ENCODE results near the gene GPR37.

Gene GPR37

DNA sequence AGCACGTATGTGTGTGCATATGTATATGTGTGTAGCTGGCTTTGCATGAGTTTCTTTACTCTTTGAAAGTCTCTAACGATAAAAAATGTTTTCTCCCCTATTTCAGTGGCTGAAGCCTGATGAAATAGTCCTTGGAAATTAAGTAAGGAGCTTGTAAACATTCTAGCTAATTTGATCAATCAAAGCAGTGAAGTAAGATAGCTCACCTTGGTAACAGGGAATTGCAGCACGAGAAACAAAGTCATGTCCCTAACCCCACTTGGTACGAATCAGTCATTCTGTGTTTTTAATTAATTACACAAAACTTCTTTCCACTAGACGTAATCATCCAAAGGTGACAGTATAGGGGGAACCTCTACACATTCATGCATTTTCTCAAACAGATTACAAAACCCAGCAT is 41.5 kb downstream of the GPR37 start:
- DNase-seq = no peak

DNA sequence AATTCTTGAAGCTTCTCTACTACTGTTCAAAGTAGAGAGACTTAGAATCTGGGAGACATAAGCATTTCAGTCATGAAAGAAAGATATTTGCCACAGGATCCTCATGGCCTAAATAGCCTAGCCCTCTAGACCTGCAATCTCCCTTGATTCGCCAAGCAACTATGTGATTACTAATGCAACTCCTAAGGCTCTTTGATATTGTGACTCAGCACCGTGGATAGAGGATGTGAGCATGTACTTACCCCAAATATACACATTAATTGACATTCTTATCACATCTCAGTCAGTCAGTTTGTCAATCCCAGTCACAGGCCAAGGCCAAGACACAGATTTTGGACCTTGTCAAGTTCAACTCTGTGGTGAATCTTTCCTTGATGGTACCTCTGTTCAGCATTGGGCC is 42.6 kb downstream of the GPR37 start:
- no peak for DNase-seq

DNA sequence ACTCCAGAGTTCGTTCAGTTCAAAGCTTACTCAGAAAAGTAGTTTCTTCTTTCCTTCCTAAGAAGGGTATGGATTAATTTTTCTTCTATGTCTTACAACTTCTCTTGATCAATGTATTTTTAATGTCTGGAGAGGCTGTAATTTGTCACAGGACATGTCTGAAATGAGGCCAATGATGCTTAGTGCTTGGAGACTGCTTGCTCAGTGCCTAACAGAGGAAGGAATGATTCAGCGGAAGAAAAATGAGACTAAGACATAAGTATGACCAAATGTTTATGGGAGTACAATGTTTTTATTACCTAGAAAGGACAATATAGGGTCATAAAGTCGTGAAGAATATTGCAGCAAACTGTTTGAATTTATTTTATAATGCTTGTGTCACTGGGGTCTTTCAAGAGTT is 43.3 kb downstream of the GPR37 start:
- no peak for DNase-seq

DNA sequence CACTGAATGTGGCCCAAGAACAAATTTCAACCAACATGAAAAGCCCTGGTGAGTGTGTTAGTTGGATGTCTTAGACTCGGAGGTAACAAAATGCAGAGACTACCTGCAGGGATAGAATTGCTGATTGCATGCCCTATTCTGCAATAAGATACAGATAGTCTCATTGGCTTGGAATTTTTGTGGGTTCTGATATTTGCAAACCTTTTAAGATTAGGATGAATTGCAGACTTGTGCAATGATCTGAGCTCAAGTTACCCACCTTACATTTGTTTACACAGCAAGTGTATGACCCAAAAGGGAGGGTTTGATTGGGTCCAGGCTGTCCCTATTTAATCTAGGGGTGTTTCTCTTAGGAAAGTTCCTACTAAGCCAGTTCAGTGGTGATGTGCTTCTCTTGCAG is 45.4 kb downstream of the GPR37 start:
- no peak for DNase-seq

DNA sequence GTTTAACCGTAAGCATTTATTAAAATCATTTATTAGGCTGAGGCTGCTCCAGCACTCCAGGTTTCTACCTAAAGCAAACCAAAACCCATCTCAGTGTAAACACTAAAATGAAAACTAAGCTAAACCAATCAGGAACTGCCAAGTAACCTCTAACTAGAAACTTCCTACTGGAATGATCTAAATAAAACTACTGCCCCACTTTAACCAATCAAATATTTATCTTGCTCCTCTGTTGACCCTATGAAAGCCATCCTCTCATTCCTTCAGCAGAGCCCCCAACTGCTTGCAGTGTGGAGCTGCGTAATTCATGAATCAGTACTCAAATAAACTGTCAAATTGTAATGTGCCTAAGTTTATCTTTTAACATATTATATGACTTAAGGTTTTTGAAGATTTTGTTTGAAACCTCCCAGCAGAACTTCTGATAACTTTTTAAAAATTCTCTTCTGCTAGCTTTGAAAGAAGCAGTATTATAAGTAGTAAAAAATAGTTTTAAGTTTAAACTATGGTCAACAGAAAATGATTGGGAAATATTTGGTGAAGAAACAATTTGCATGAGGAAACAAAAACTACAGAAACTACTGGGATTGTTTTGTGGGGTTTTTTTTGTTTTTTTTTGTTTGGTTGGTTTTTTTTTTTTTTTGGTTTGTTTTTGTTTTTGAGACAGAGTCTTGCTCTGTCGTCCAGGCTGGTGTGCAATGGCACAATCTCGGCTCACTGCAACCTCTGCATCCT is 47.4 kb downstream of the GPR37 start:
- no peak for DNase-seq

DNA sequence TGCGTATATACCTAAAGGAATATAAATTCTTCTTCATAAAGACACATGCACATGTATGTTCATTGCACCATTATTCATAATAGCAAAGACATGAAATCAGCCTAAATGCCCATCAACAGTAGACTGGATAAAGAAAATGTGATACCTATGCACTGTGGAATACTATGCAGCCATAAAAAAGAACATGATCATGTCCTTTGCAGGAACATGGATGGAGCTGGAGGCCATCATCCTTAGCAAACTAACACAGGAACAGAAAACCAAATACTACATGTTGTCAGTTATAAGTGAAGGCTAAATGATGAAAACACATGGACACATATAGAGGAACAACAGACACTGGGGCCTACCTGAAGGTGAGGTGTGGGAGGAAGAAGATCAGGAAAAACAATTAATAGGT is 48.7 kb downstream of the GPR37 start:
- no peak for DNase-seq

DNA sequence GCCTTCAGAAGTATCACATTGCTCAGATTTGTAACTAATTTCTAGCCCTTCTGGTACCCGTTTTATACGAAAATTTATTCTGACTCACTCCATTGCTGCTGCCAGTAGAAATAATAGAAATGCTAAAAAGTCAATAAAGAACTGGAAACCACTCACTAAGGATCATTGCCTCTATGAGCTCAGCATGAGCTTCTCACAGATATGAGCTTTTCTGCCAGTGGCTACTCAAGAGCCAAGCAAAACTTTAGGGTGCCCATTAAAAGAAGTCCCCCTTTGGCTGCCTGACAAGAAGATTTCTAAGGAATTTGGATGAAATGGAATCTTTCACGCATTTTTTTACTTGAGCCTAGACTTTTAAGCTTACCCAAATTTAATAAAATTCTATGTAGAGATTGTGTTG is 52.5 kb downstream of the GPR37 start:
- no peak for DNase-seq

DNA sequence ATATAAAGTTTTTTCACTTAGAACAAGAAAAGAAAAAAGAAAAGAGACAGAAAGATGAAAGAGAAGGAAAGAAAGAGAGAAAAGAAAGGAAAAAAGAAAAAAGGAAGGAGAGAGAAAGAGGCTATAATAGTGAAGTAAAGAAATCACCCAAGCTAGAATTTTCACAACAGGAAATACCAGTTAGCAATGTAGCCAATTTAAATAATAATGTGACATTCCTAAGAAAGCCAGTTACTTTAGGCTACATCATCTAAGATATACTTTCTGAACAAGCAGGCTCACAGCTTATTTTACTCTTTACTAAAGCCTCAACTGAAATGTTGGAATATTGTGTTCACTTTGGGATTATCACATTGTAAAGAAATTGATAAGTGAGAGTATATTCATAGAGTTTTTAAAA is 53.6 kb downstream of the GPR37 start:
- DNase-seq = no peak

DNA sequence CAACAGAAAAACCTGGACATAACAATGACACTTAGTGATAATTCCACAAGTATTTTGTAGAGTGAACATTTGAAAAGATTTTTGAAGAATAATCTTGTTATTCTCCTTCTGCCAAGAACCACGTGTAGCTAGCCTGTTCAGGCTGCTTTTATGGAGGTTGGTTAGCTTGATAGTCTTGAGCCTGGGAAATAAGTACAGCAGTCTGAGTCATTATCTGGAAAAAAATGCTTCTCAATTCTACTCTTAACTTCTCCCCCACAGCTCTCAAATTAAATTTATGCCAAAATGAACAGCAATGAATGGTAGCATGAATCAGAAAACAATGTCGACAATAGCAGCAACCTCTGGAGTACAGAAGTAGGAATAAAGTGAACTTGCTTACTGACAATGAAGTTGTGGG is 63.2 kb downstream of the GPR37 start:
- no peak for DNase-seq

DNA sequence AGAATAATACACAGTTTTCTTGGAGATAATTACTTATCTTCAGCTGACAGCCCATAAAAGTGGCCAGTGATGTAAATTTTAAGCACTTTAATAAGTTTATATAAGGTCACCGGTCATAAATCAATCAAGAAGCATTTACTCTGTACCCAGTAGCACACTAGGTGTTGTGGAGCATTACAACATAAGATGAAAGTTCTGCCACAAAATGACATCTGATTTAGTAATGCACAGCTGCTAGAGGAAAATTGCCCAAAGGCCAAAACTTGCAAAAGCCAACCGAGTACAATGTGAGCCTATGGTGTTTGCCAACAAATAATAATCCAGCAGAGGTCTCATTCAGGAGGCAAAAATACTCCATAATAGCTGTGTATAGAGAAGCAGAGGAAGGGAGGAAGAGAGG is 63.6 kb downstream of the GPR37 start:
- DNase-seq = no peak

DNA sequence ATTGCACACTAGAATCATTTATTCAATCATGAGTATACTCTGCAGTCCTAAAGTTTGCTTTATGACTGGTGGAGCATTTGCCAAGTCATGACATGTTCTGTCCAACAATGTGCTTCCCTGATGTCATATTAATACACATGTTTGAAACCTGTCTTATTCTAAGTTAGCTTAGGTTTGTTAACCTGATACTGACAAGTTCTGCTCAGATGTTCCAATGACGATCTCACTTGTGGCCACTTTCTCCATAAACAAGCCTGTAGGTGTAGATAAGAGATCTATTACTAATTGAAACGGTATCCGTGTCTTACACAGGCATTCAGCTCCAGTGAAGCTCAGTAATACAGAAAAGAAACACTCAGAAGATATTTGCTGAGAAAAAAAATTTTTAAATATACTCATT is 64.9 kb downstream of the GPR37 start:
- no peak for DNase-seq

DNA sequence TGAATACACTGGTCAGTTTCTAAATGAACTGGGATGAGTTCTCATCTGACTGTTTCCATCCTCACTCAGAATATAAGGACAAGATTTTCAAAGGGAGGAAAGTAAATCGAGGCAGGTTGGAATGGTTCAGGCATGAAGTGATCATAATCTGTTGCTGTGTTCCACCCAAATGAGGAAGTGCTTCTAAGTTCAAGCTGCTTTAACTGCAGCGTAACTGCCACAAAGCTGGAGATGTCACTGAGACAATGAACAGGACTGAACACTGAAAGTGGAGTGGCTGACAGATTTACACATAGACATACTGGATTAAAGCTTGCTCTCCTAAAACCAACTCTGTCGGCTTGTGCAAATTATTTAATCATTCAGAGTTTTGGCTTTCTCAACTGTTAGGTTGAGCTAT is 66.6 kb downstream of the GPR37 start:
- no peak for DNase-seq

DNA sequence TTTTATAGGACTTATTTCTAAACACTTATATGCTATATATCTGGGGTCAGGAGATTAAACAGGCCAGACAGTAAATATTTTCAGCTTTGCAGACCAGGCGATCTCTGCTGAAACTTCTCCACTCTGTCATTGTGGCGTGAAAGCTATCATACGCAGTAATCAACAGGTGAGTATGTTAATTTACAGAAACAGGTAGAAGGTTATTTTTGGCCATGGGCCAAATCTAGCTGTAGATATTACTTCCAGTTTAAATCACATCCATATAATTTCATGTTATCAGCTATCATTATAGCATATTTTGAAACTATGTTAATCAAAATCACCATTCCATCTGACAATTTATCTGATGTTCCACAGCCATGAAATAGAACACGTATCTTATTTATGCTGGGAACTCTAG is 67.8 kb downstream of the GPR37 start:
- DNase-seq = no peak
